Memory B cell (primary cell): ENCODE results near the gene GFY.

Experiments
- ATAC-seq: fragments of 150-1000 bp; cut with Tn5 transposase; 2 replicates; pipeline ENCODE4 v1.10.0; 2021; ENCODE audit warnings: low read depth, mild to moderate bottlenecking, moderate library complexity
- DNase-seq, 2 donors: peaks; one replicate each; pipeline ENCODE4 v3.0.0; 2022; ENCODE audit warnings: low spot score in 2 of 2
- H3K27ac Mint-ChIP-seq: one replicate; pipeline ENCODE4 v1.8.0; 2022; ENCODE audit warnings: mild to moderate bottlenecking, moderate library complexity, mixed read lengths
- H3K27me3 Mint-ChIP-seq: one replicate; pipeline ENCODE4 v1.8.0; 2022; ENCODE audit warnings: mixed read lengths
- H3K36me3 Mint-ChIP-seq: one replicate; pipeline ENCODE4 v1.8.0; 2022; ENCODE audit warnings: mild to moderate bottlenecking, mixed read lengths
- H3K4me1 Mint-ChIP-seq: one replicate; pipeline ENCODE4 v1.8.0; 2022; ENCODE audit warnings: mixed read lengths
- H3K4me3 Mint-ChIP-seq: one replicate; pipeline ENCODE4 v1.8.0; 2022; ENCODE audit warnings: mild to moderate bottlenecking, moderate library complexity, mixed read lengths
- H3K9me3 Mint-ChIP-seq: one replicate; pipeline ENCODE4 v1.8.0; 2022; ENCODE audit warnings: mixed read lengths

Gene GFY

DNA sequence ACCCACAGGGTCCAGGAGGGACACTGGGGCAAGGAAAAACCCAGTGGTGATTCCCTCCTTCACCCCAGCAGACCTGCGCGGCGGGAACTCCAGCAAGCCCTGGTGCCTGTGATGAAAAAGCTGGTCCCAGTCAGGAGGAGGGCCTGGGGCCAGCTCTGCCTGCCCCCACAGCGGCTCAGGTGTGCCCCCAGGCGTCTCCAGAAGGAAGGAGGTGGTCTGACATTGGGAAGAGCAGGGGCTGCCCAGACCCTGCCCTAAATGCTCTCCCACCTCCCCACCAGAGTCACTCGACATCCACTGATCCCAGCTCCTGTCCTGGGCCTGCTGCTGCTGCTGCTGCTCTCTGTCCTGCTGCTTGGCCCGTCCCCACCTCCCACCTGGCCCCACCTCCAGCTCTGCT is 8.1 kb upstream of the GFY start:
- no peak for DNase-seq
- ATAC-seq: no peak
- Mint-ChIP-seq H3K4me3 (no peak overlapping the region), H3K4me1 (peaks cover 18% of the 10 kb centered on the region), H3K27ac (no peak overlapping the region), H3K9me3 (no peaks in the 10 kb centered on the region), H3K27me3 (peaks cover 27% of the 10 kb centered on the region), H3K36me3 (no peaks in the 10 kb centered on the region)

DNA sequence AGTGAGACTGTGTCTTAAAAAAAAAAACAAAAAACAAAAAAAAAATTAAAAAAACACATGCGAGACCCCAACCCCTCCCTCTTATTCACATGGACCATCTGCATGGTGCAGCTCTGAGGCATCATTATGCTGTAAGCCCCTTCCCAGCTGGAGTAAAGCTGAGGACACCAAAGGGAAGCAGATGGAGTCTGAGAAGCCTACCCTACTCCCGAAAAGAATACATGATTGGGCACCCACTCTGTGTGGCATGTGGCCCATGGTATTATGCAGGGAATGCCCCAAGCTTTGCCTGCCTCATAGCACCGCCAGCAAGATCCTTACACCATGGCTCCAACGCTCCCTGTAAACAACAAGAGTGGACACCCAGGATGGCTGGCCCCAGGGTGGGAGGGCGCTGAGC is 6.7 kb upstream of the GFY start:
- H3K36me3 Mint-ChIP-seq: peaks cover under 1% of the 10 kb centered on the region
- no peak overlapping the region for H3K27ac Mint-ChIP-seq
- no peak for DNase-seq
- ATAC-seq: no peak
- peaks cover 23% of the 10 kb centered on the region for H3K4me1 Mint-ChIP-seq
- peaks cover 32% of the 10 kb centered on the region for H3K27me3 Mint-ChIP-seq
- H3K9me3 Mint-ChIP-seq: no peaks in the 10 kb centered on the region
- H3K4me3 Mint-ChIP-seq: no peak overlapping the region

DNA sequence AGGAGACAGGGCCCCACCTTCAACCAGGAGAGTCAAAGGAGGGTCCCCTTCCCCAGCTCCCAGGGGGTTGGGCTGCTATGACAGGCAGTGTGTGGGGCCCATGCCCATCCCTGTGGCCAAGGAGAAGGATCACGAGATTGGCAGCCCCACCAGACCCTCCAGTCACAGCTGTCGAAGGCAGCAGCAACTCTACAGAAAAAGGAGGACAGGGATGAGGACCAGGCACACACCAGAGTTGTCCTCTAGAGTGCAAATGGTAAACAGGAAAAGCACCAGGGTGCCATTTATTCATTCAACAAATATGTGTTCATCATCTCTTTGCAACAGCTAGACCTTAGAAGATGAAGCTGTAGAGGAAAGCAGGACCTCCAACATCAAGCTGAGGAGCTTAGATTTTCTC is 6.0 kb upstream of the GFY start:
- Mint-ChIP-seq H3K9me3 (no peaks in the 10 kb centered on the region), H3K4me3 (no peak overlapping the region), H3K27me3 (peaks cover 37% of the 10 kb centered on the region), H3K4me1 (peaks cover 28% of the 10 kb centered on the region), H3K27ac (no peak overlapping the region), H3K36me3 (peaks cover 2% of the 10 kb centered on the region)
- no peak for DNase-seq
- no peak for ATAC-seq

DNA sequence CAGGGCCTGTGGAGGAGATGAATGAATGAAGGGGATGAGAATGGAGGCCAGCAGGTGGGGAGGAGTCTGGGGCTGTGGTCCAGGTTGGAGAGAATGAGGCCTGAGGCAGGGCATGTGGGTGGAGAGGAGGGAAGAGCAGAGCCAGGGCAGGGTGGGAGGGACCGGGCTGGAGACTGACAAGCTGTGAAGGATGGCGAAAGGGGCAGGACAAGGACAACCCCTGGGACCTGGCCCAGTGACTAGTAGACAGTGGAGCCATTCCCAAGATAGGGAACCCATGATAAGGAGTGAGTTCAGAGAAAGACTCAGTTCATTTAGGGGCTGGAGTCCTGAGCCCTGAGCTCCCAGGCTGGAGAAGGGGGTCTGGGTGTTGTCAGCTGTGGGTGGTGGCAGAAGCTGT is 5.0 kb upstream of the GFY start:
- no peak overlapping the region for H3K4me3 Mint-ChIP-seq
- DNase-seq (no peak), ATAC-seq (no peak)
- H3K9me3 Mint-ChIP-seq: no peaks in the 10 kb centered on the region
- H3K4me1 Mint-ChIP-seq: peaks cover 23% of the 10 kb centered on the region
- peaks cover 2% of the 10 kb centered on the region for H3K36me3 Mint-ChIP-seq
- H3K27ac Mint-ChIP-seq: no peak overlapping the region
- peaks cover 42% of the 10 kb centered on the region for H3K27me3 Mint-ChIP-seq

DNA sequence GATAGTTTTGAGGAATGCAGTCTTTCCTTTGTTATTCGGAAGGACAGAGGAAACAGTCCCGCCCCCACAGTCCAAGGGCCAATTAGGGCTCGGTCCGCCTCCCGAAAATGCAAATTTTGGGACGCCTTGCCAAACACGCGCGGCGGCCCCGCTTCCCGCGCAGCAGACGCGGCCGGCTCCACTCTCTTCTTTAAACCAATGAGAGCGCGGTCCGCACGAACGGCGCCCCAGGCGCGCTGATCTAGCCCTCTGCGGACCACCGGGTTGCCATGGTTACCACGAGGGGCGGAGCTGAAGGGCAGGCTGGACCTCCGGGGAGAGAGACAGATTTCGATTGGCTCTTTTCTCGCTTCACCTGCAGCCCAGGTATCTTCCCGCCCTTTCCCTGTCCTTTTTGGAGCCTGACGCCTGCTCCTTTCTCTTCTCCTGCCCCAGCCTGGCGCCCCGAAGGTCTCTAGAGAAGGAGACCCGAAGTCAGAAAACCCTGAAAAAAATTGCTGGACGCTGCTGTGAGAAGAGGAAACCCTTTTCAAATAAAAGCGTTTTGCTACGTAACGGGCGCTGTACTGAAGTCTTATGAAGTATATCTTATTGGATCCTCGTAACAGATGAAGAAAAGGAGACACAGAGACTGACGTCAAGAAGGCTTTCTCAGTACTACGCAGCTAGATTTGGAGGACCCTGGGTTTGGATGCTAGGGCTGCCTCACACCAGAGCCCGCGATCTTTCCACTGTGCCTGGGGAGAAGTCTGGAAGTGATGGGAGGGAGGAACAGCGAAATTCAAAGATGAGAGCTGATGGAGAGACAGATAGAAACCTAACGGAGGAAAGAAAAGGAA is 3.9 kb upstream of the GFY start:
- Mint-ChIP-seq H3K27ac (peak overlapping the region; percentile 86), H3K9me3 (no peaks in the 10 kb centered on the region), H3K4me1 (peaks cover 25% of the 10 kb centered on the region), H3K36me3 (peaks cover 2% of the 10 kb centered on the region), H3K4me3 (peak overlapping the region; percentile 37), H3K27me3 (peaks cover 51% of the 10 kb centered on the region)
- DNase-seq (no peak), ATAC-seq (peak; percentile 41)

DNA sequence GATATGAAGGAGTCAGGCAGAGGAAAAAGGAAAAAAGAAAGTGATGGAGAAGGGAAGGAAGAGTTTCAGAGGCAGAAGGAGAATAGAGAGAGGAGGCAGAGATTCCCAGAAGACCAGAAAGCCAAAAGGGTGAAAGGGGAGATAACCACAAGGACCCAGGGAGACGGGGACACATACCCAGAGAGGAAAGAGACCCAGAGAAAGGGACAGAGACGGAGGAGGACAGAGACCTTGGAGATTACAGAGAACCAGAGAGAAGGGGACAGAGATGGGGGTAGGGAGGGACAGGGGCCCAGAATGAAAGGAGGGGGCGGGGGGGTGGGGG is 3.3 kb upstream of the GFY start:
- Mint-ChIP-seq H3K4me3 (peak overlapping the region; percentile 37), H3K4me1 (peaks cover 31% of the 10 kb centered on the region), H3K27ac (peak overlapping the region; percentile 86), H3K27me3 (peaks cover 57% of the 10 kb centered on the region), H3K36me3 (peaks cover 2% of the 10 kb centered on the region), H3K9me3 (no peaks in the 10 kb centered on the region)
- no peak for ATAC-seq
- no peak for DNase-seq

DNA sequence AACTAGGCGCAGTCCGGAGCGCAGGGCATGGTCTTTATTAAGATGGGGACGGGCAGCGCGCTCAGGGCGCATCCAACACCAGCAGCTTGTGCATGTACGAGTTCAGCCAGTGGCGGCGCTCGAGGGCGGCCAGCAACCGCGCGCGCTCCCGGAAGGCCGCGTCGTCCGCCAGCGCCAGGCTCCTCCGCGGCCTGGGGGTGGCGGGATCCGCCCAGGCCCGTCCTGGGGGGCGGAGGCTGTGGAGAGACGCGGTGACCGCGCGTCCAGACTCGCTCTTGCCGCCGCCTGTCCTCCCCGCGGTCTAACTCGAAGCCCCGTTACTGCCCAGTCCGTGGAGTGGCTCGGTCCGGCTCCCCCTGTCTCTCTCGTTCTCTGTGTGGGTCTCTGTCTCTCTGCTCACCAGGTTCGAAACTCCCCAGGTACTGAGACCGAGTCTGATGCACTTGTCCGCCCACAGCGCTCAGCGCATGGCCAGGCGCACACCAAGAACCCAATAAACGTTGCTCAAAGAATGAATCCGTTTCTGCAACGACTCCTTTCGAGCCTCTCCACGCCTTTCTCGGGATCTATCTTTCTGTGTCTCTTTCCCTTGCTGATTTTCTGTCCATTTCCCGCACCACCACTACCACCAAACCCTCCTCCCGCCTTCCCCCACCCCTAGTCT is 2.6 kb upstream of the GFY start:
- Mint-ChIP-seq H3K9me3 (no peaks in the 10 kb centered on the region), H3K36me3 (peaks cover 4% of the 10 kb centered on the region), H3K4me3 (peak overlapping the region; percentile 75), H3K4me1 (peaks cover 37% of the 10 kb centered on the region), H3K27me3 (peaks cover 61% of the 10 kb centered on the region), H3K27ac (no peak overlapping the region)
- ATAC-seq: peak; percentile 37
- peak in 1 of 2 donors; percentile 24 for DNase-seq

DNA sequence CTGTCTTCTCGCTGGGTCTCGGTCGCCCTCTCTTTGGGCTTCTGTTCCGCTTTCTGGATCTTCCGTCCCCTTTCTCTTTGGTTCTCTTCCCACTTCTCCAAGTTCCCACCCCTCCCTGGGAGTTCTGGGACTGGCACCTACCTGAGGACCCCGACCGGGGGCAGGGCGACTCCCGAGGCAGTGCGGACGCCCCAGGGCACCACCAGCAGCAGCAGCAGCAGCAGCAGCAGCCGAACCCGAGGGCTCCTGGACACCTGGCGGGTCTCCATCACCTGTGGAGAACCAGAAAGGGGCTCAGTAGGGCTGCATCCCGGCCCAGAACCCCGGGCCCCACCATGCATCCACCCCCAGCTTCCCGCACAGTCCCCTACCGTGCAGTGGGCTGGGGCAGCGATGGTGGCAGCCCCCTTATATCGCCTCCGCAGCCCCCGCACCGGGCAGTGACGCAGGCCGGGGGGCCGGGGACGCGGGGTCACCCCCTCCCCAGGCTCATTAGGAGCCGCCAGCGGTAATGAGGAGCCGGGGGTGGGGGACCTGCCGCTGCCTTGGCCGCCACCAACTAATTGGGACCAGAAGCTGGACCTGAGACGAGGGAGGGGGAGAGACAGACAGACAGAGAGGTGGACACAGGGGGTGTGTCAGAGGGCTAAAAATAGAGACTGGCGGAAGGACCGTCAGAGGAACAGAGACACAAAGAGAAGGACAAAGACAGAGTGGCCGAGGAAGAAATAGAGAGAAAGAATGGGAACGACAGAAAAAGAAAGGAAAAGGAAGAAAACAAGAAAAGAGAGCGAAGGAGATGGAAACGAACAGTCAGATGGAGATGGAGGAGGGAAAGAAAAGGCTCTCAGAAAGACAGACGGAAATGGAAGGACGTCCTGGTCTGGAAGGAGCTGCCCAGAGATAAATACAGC is 1.9 kb upstream of the GFY start, which contains the start of gene PTH2:
TSS of gene PTH2 (minus strand) at position 371 of the 914 bp plus-strand sequence. CDS start at position 269, 102 bp downstream.
- H3K4me1 Mint-ChIP-seq: peaks cover 41% of the 10 kb centered on the region
- DNase-seq: no peak
- peak within 1 kb of the TSS; percentile 75 for H3K4me3 Mint-ChIP-seq
- H3K36me3 Mint-ChIP-seq: peaks cover 4% of the 10 kb centered on the region
- peaks cover 63% of the 10 kb centered on the region for H3K27me3 Mint-ChIP-seq
- H3K27ac Mint-ChIP-seq: no peak within 1 kb of the TSS
- ATAC-seq: peak; percentile 34
- H3K9me3 Mint-ChIP-seq: no peaks in the 10 kb centered on the region

DNA sequence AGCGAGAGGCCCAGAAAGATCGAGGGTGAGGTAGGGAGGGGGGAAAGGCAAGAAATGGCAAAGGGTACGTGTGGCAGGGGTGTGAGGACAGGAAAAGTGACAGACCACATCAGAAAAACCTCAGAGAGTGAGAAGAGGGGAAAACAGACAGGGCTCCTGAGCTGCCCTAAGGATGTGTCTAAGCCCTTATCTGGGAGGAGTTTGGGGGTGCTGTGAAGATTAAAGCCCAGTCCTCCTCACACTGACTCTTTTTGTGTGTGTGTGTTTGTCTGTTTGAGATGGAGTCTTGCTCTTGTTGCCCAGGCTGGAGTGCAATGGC is 1.2 kb upstream of the GFY start:
- Mint-ChIP-seq H3K9me3 (no peaks in the 10 kb centered on the region), H3K36me3 (peaks cover 4% of the 10 kb centered on the region), H3K27me3 (peaks cover 63% of the 10 kb centered on the region), H3K27ac (no peak overlapping the region), H3K4me1 (peaks cover 44% of the 10 kb centered on the region), H3K4me3 (no peak overlapping the region)
- DNase-seq (no peak), ATAC-seq (no peak)

DNA sequence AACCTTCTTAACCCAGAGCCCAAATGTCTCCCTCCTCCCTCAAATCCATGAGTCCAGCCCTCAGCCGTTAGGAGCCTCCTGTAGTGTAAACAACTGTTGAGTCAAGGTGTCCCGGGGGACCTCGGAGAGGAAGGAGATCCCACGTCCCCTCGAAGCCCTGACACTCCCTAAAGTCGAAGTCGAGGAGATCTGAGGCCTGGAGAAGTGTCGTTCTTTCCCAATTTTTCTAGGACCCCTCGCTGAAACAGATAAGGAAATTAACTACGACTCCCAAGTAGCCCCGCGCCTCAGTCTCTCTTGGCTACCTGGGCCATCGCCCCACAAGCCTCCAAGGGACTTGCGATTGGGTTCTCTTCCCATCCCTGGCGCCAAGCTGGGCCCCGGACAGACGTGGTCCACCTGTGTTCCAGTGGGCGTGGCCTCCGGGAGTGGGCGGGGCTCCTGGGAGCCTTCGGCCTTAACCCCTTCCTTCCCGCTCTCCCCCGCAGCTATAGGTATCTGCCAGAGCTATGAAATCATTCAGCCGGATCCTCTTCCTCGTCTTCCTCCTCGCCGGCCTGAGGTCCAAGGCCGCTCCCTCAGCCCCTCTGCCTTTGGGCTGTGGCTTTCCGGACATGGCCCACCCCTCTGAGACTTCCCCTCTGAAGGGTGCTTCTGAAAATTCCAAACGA is 869 bp downstream of the GFY start:
- peaks cover 58% of the 10 kb centered on the region for H3K4me1 Mint-ChIP-seq
- peaks cover 4% of the 10 kb centered on the region for H3K36me3 Mint-ChIP-seq
- H3K27me3 Mint-ChIP-seq: peaks cover 65% of the 10 kb centered on the region
- ATAC-seq: no peak
- H3K27ac Mint-ChIP-seq: no peak overlapping the region
- peak in 1 of 2 donors; percentile 43 for DNase-seq
- no peaks in the 10 kb centered on the region for H3K9me3 Mint-ChIP-seq
- H3K4me3 Mint-ChIP-seq: no peak overlapping the region

DNA sequence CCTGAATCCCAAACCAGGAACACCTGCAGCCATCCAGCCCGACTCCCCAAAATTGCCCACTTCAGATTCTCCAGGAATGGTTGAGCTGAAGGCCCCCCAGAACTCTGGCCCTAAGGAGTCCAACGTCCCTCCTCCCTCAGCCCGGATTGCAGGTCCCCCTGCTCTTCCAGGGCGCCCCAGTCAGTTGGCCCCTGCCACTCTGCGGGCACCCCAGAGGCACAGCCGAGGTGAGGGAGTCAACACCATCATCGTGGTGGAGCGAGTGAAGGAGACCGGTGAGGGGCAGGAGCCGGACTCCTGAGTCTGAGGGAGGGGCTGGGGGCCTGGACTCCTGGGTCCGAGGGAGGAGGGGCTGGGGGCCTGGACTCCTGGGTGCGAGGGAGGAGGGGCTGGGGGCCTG is 2.2 kb downstream of the GFY start:
- peaks cover 56% of the 10 kb centered on the region for H3K4me1 Mint-ChIP-seq
- no peaks in the 10 kb centered on the region for H3K9me3 Mint-ChIP-seq
- H3K4me3 Mint-ChIP-seq: no peak overlapping the region
- DNase-seq (no peak), ATAC-seq (no peak)
- H3K27me3 Mint-ChIP-seq: peaks cover 64% of the 10 kb centered on the region
- peaks cover 4% of the 10 kb centered on the region for H3K36me3 Mint-ChIP-seq
- H3K27ac Mint-ChIP-seq: no peak overlapping the region

DNA sequence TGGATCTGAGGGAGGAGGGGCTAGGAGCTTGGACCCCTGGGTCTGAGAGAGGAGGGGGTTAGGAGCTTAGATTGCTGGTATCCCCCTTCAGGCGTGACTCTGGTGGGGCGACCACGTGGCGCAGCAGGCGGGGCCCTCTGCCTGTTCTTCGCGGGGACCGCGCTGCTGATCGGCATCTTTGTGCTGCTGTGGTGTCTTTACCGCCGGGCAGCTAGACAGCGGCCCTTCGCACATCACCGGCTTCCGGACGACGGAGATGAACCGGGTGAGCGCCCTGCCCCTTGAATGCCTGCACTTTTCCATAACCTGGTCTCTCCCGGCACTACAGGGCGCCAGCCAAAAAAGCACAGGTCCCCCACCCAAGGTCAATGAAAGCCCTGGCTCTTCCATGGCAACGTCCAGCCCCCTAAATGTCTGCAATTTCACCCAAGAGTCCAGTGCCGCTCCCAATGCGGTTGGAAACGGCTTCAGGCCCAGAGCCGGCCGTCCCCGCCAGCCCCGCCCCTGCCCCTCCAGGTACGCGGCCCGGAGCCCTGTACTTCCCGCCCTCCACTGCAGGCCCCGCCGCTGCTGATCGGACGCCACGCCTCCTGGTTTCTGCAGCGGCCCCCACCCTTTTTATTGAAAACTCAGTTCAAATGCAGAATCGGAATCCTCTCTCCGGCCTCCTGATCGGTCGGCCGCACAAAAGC is 2.8 kb downstream of the GFY start:
- ATAC-seq: peak; percentile 42

More for the DNA sequence above, 2.8 kb downstream of the GFY start:
- Mint-ChIP-seq H3K4me1 (peaks cover 52% of the 10 kb centered on the region), H3K27me3 (peaks cover 63% of the 10 kb centered on the region), H3K36me3 (peaks cover 4% of the 10 kb centered on the region), H3K9me3 (no peaks in the 10 kb centered on the region), H3K4me3 (peak overlapping the region; percentile 67), H3K27ac (no peak overlapping the region)
- DNase-seq: no peak
